Pons (tissue), 1 donor: Measurements from ENCODE around the gene SMARCAL1.

Experiments used
- DNase-seq: peaks from one replicate; pipeline ENCODE4 v3.0.0-alpha.2; 2016; ENCODE audit warnings: low spot score

Gene SMARCAL1

GRCh38 chr2:216477283-216478035 lies 65.2 kb downstream of the SMARCAL1 start:
- DNase-seq, result no peak

- peak; percentile 86 for DNase-seq
Measured at GRCh38 chr2:216478151-216478550, 65.9 kb downstream of the SMARCAL1 start.

- no peak for DNase-seq
Measured at GRCh38 chr2:216478791-216479190, 66.5 kb downstream of the SMARCAL1 start.

- no peak for DNase-seq
Measured at GRCh38 chr2:216480221-216480620, 67.9 kb downstream of the SMARCAL1 start.

GRCh38 chr2:216482640-216483039 lies 70.4 kb downstream of the SMARCAL1 start:
- no peak for DNase-seq

- DNase-seq, result no peak
Measured at GRCh38 chr2:216485237-216485636, 73.0 kb downstream of the SMARCAL1 start.

- no peak for DNase-seq
Measured at GRCh38 chr2:216485745-216486144, 73.5 kb downstream of the SMARCAL1 start.

GRCh38 chr2:216486271-216486670 lies 74.0 kb downstream of the SMARCAL1 start:
- no peak for DNase-seq

GRCh38 chr2:216486708-216487107 lies 74.4 kb downstream of the SMARCAL1 start:
- no peak for DNase-seq

- no peak for DNase-seq
Measured at GRCh38 chr2:216490061-216490460, 77.8 kb downstream of the SMARCAL1 start.

GRCh38 chr2:216491793-216492596 lies 79.7 kb downstream of the SMARCAL1 start:
- no peak for DNase-seq

- DNase-seq, result no peak
Measured at GRCh38 chr2:216492597-216493333, 80.5 kb downstream of the SMARCAL1 start.

GRCh38 chr2:216493334-216493685 lies 81.0 kb downstream of the SMARCAL1 start:
- DNase-seq, result no peak

GRCh38 chr2:216495656-216496055 lies 83.4 kb downstream of the SMARCAL1 start:
- no peak for DNase-seq

GRCh38 chr2:216497382-216498069 lies 85.2 kb downstream of the SMARCAL1 start:
- no peak for DNase-seq

GRCh38 chr2:216498070-216498378 lies 85.7 kb downstream of the SMARCAL1 start:
- no peak for DNase-seq

- peak; percentile 95 for DNase-seq
Measured at GRCh38 chr2:216498379-216499352, 86.4 kb downstream of the SMARCAL1 start, which contains the start of gene RPL37A. Gene RPL37A (plus strand): TSS chr2:216498844. CDS start chr2:216498875, 31 bp downstream.

- DNase-seq, result no peak
Measured at GRCh38 chr2:216499641-216500218, 87.4 kb downstream of the SMARCAL1 start.

GRCh38 chr2:216500572-216500971 lies 88.3 kb downstream of the SMARCAL1 start:
- DNase-seq, result no peak

GRCh38 chr2:216501854-216502253 lies 89.6 kb downstream of the SMARCAL1 start:
- no peak for DNase-seq
